MCF 10A (cell line): Measurements from ENCODE around the gene ZNF695. TPM values are rescaled to one million over a fixed set of nuclear protein-coding genes. Genes with fewer than 3 reads are reported as not detected.

Experiments used
- BruUV-seq: library from RNA; stranded (reverse); fragments of 400-500 nt; replicated peaks from 2 replicates; lab custom pipeline; 2021; lab: Mats Ljungman, UMichigan
- CTCF ChIA-PET: fragments of 300-600 bp; sonication (Branson Sonifier 250); formaldehyde crosslinking; extraction: SDS; loops from one replicate; lab custom pipeline; 2021; ENCODE audit warnings: antibody characterized with exemption, inconsistent platforms; lab: Yijun Ruan, JAX
- POLR2A ChIA-PET: fragments of 300-600, 350-650 bp; sonication (Branson Sonifier 250); formaldehyde crosslinking; extraction: SDS; loops from one replicate; lab custom pipeline; 2020; ENCODE audit warnings: antibody characterized with exemption, inconsistent platforms; lab: Yijun Ruan, JAX
- DNase-seq: peaks from one replicate; pipeline ENCODE4 v3.0.0-alpha.2; 2018; ENCODE audit not compliant: unreplicated experiment
- H3K27ac Mint-ChIP-seq: one replicate; pipeline ENCODE4 v1.8.0; 2022; ENCODE audit warnings: mild to moderate bottlenecking, low read depth, mixed read lengths; ENCODE audit not compliant: unreplicated experiment
- H3K27me3 Mint-ChIP-seq: one replicate; pipeline ENCODE4 v1.8.0; 2022; ENCODE audit warnings: mixed read lengths; ENCODE audit not compliant: insufficient read depth, unreplicated experiment
- H3K36me3 Mint-ChIP-seq: one replicate; pipeline ENCODE4 v1.8.0; 2022; ENCODE audit warnings: mild to moderate bottlenecking, moderate library complexity, mixed read lengths; ENCODE audit not compliant: insufficient read depth, unreplicated experiment
- H3K4me1 Mint-ChIP-seq: one replicate; pipeline ENCODE4 v1.8.0; 2022; ENCODE audit warnings: mixed read lengths; ENCODE audit not compliant: insufficient read depth, unreplicated experiment
- H3K4me3 Mint-ChIP-seq: one replicate; pipeline ENCODE4 v1.8.0; 2022; ENCODE audit warnings: mild to moderate bottlenecking, moderate library complexity, mixed read lengths; ENCODE audit not compliant: unreplicated experiment
- H3K9me3 Mint-ChIP-seq: one replicate; pipeline ENCODE4 v1.8.0; 2022; ENCODE audit warnings: mixed read lengths; ENCODE audit not compliant: unreplicated experiment
- intact Hi-C: fragments of 100-400 bp; cut with micrococcal nuclease; formaldehyde crosslinking; loops from 2 replicates; pipeline ENCODE4 v1.14.1; 2022
- total RNA-seq: library from RNA; stranded (reverse); gene quantifications from 2 replicates; pipeline ENCODE4 v1.2.3, GENCODE V29; 2022
- TF ChIP-seq, protein P1 (sequence below): fragments of 200-600 bp; IDR thresholded peaks from one replicate; pipeline ENCODE4 v1.8.0; 2022; ENCODE audit warnings: antibody characterized with exemption, mild to moderate bottlenecking; ENCODE audit not compliant: unreplicated experiment

The ZNF695 gene
- total RNA-seq, 1 experiment from 2014 or later, result 13.8 TPM

DNA sequence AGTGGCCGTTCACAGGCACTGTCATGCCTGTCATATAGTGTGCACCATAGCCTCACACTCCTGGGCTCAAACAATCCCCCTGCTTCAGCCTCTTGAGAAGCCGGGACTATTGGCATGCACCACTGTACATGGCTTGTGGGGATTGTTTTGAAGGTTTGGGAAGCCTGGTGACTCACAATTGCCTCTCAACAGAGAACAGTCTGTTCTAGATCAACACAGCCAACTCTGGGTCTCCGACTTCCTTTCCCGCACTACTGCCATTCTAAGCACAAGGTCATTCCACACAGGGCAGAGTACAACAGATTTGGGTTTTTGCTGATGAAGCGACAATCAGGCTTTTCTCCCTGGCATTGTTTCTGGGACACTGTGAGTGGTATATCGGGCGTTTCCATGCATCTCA, 60.6 kb downstream of the ZNF695 start:
- TF ChIP-seq, protein P1, sequence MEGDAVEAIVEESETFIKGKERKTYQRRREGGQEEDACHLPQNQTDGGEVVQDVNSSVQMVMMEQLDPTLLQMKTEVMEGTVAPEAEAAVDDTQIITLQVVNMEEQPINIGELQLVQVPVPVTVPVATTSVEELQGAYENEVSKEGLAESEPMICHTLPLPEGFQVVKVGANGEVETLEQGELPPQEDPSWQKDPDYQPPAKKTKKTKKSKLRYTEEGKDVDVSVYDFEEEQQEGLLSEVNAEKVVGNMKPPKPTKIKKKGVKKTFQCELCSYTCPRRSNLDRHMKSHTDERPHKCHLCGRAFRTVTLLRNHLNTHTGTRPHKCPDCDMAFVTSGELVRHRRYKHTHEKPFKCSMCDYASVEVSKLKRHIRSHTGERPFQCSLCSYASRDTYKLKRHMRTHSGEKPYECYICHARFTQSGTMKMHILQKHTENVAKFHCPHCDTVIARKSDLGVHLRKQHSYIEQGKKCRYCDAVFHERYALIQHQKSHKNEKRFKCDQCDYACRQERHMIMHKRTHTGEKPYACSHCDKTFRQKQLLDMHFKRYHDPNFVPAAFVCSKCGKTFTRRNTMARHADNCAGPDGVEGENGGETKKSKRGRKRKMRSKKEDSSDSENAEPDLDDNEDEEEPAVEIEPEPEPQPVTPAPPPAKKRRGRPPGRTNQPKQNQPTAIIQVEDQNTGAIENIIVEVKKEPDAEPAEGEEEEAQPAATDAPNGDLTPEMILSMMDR, result no peak
- POLR2A ChIA-PET, result interaction anchor here (1.0 to 4.8 kb wide), 5 partner anchors 12 to 156 kb away, joined by 3 to 57 read pairs (median 5); partner anchors contain the start of genes AHCTF1 and ZNF670
- Mint-ChIP-seq H3K4me1 (peaks cover 25% of the 10 kb centered on the region), H3K4me3 (peak overlapping the region; percentile 10), H3K27ac (peak overlapping the region; percentile 90), H3K9me3 (peaks cover 7% of the 10 kb centered on the region), H3K27me3 (no peaks in the 10 kb centered on the region), H3K36me3 (peaks cover 6% of the 10 kb centered on the region)
- peak; percentile 99 for DNase-seq
- intact Hi-C loops, result no loop called here
- no TSS peak for BruUV-seq
- CTCF ChIA-PET, result no interaction called here

DNA sequence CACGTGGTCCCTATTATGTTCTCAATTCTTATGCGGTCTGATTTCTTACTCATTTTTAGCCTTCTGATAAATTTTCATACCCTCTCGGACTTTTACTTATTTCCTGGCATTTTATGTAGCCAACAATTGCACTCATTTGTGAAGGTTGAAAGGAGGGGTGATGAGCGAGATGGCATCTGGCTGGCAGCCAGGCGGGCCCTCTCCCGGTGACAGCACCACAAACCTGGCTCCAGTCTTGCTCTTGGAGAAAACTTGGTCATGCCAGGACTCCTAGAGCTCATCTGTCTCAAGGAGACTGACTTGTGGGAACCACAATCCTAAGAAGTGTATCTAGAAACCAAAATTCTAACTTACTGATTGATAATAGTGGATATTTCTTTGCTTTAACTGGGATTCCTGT, 61.5 kb downstream of the ZNF695 start:
- H3K4me3 Mint-ChIP-seq, result no peak overlapping the region
- intact Hi-C loops, result no loop called here
- no peak for DNase-seq
- ChIA-PET POLR2A (interaction anchor here (0.7 to 4.8 kb wide), 4 partner anchors 10 to 610 kb away, joined by 3 to 57 read pairs (median 10); partner anchors contain the start of gene AHCTF1), CTCF (interaction anchor here (0.9 to 1.2 kb wide), 2 partner anchors 11 to 16 kb away, joined by 3 to 4 read pairs; no protein-coding TSS in a partner anchor)
- peaks cover 7% of the 10 kb centered on the region for H3K9me3 Mint-ChIP-seq
- no TSS peak for BruUV-seq
- peaks cover 25% of the 10 kb centered on the region for H3K4me1 Mint-ChIP-seq
- H3K36me3 Mint-ChIP-seq, result peaks cover 6% of the 10 kb centered on the region
- H3K27ac Mint-ChIP-seq, result peak overlapping the region; percentile 90
- TF ChIP-seq, protein P1, result no peak
- H3K27me3 Mint-ChIP-seq, result no peaks in the 10 kb centered on the region

Other genes starting within 250 kb of the ZNF695 start
- gene AHCTF1, start 76.1 kb downstream of the ZNF695 start, total RNA-seq, result 79.5 and 112 TPM in 2 replicates
- 7.1 and 7.7 TPM in 2 replicates for gene ZNF670, start 70.8 kb upstream of the ZNF695 start, total RNA-seq
- 11.6 and 11.9 TPM in 2 replicates for gene ZNF669, start 96.3 kb upstream of the ZNF695 start, total RNA-seq
- gene ZNF124, start 164.0 kb upstream of the ZNF695 start, total RNA-seq, result 18.1 and 18.8 TPM in 2 replicates
- not detected in 2 replicates for gene VN1R5, start 248.0 kb upstream of the ZNF695 start, total RNA-seq